Keratinocyte (primary cell): Measurements from ENCODE around the gene CDIP1. TPM values are rescaled to one million over a fixed set of nuclear protein-coding genes. Genes with fewer than 3 reads are reported as not detected.

Experiments used
- DNase-seq: peaks from one replicate; pipeline ENCODE4 v3.0.0-alpha.2; 2011; ENCODE audit warnings: low read depth, missing footprints, low spot score
- FAIRE-seq: peaks from 2 replicates; lab custom pipeline; 2011; peaks lifted over from hg19 to GRCh38; lab: Jason Lieb, UNC
- H2AFZ ChIP-seq: 2 replicates; pipeline ENCODE4 v1.6.0; 2012; ENCODE audit warnings: low read length, control low read depth, inconsistent platforms; ENCODE audit not compliant: control insufficient read depth
- H3K27ac ChIP-seq: 2 replicates; pipeline ENCODE4 v1.5.1; 2011; ENCODE audit warnings: low read length; ENCODE audit not compliant: control insufficient read depth, insufficient read depth
- H3K27me3 ChIP-seq: 3 replicates; pipeline ENCODE4 v1.6.0; 2011; ENCODE audit warnings: low read length; ENCODE audit not compliant: control insufficient read depth, insufficient read depth; ENCODE audit errors: extremely low read depth
- H3K36me3 ChIP-seq, 2 experiments: 2 replicates in 1 of 2; 3 replicates in 1 of 2; pipeline ENCODE4 v1.5.1; 2011; ENCODE audit warnings: low read length in 2 of 2, mild to moderate bottlenecking in 1 of 2; ENCODE audit not compliant: control insufficient read depth in 2 of 2, insufficient read depth in 2 of 2; ENCODE audit errors: extremely low read depth in 1 of 2
- H3K4me1 ChIP-seq: 3 replicates; pipeline ENCODE4 v1.5.1; 2011; ENCODE audit warnings: low read length; ENCODE audit not compliant: control insufficient read depth, insufficient read depth; ENCODE audit errors: extremely low read depth
- H3K4me2 ChIP-seq: 3 replicates; pipeline ENCODE4 v1.6.0; 2011; ENCODE audit warnings: low read depth, low read length; ENCODE audit not compliant: control insufficient read depth, insufficient read depth; ENCODE audit errors: extremely low read depth
- H3K4me3 ChIP-seq, 3 experiments: fragments of 200-600 bp in 1 of 3; sonication (generic) in 1 of 3; 2 replicates in 2 of 3; 3 replicates in 1 of 3; pipeline ENCODE4 v1.5.1; 2011 to 2016; ENCODE audit warnings: low read length in 3 of 3, mild to moderate bottlenecking in 3 of 3, control low read depth in 2 of 3, inconsistent platforms in 1 of 3, low read depth in 1 of 3, mixed read lengths in 1 of 3, mixed run types in 1 of 3, moderate library complexity in 1 of 3; ENCODE audit not compliant: control insufficient read depth in 2 of 3, insufficient read depth in 2 of 3; ENCODE audit errors: extremely low read depth in 1 of 3
- H3K79me2 ChIP-seq: 2 replicates; pipeline ENCODE4 v1.6.0; 2012; ENCODE audit warnings: low read length; ENCODE audit not compliant: control insufficient read depth, insufficient read depth
- H3K9ac ChIP-seq: 3 replicates; pipeline ENCODE4 v1.6.0; 2011; ENCODE audit warnings: low read length; ENCODE audit not compliant: control insufficient read depth, insufficient read depth; ENCODE audit errors: extremely low read depth
- H3K9me1 ChIP-seq: 3 replicates; pipeline ENCODE4 v1.6.0; 2011; ENCODE audit warnings: low read length; ENCODE audit not compliant: control insufficient read depth, insufficient read depth; ENCODE audit errors: extremely low read depth
- H3K9me3 ChIP-seq: 2 replicates; pipeline ENCODE4 v1.5.1; 2012; ENCODE audit warnings: low read depth, low read length; ENCODE audit not compliant: control insufficient read depth
- H4K20me1 ChIP-seq: 3 replicates; pipeline ENCODE4 v1.6.0; 2011; ENCODE audit warnings: low read length; ENCODE audit not compliant: control insufficient read depth, insufficient read depth; ENCODE audit errors: extremely low read depth
- CTCF ChIP-seq, 3 experiments: IDR thresholded peaks in 1 of 3; conservative IDR thresholded peaks in 1 of 3; optimal IDR thresholded peaks in 1 of 3; 2 replicates in 2 of 3; 3 replicates in 1 of 3; pipeline versions ENCODE3 to v1.5.1; 2011; ENCODE audit warnings: low read length in 3 of 3, mild to moderate bottlenecking in 3 of 3, moderate library complexity in 2 of 3, control low read depth in 1 of 3, inconsistent platforms in 1 of 3; ENCODE audit not compliant: insufficient read depth in 2 of 3; ENCODE audit errors: extremely low read depth in 1 of 3
- EZH2 ChIP-seq: IDR thresholded peaks from one replicate; pipeline ENCODE4 v1.6.1; 2012; ENCODE audit warnings: inconsistent platforms, mild to moderate bottlenecking, low read length, moderate library complexity
- dilution Hi-C: fragments of 300-500 bp; cut with MboI; formaldehyde crosslinking; loops from one replicate; pipeline ENCODE4 v1.7.0; 2020; ENCODE audit warnings: low sequenced_read_pairs; ENCODE audit not compliant: extremely low pct_ligation_motif_present
- polyA plus RNA-seq, 5 experiments: library from polyadenylated mRNA; depleted of rRNA in 3 of 5; stranded (reverse) in 3 of 5; stranded (forward) in 1 of 5; unstranded in 1 of 5; fragments of >200 nt; gene quantifications; 1 replicate in 1 of 5; 2 replicates in 3 of 5; 3 replicates in 1 of 5; pipeline versions ENCODE4 v1.2.1 to v1.2.3, GENCODE V29; 2011 to 2012; ENCODE audit warnings: missing spikeins in 2 of 5, low read depth in 1 of 5, low replicate concordance in 1 of 5

CDIP1 gene
- polyA plus RNA-seq, 1 donor (not counting 4 experiments of a cell fraction or from before 2014, with no cell fraction given) = 19.8 TPM

GRCh38 chr16:4486126-4486893, 52.3 kb downstream of the CDIP1 start:
- Histone ChIP-seq H4K20me1 (no peaks in the 10 kb centered on the region), H3K9me3 (no peaks in the 10 kb centered on the region), H3K4me1 (peaks cover 41% of the 10 kb centered on the region), H3K79me2 (peaks cover 73% of the 10 kb centered on the region), H2AFZ (no peak overlapping the region), H3K36me3 (peaks cover 9 to 31% of the 10 kb centered on the region in 2 experiments), H3K4me2 (no peak overlapping the region), H3K27ac (no peak overlapping the region), H3K9me1 (peaks cover 2% of the 10 kb centered on the region), H3K4me3 (no peak overlapping the region), H3K27me3 (no peaks in the 10 kb centered on the region), H3K9ac (no peak overlapping the region)
- FAIRE-seq = no peak
- dilution Hi-C loops = no loop called here
- TF ChIP-seq EZH2 (no peak), CTCF (optimal IDR thresholded peaks at IDR 0.05 in 1 of 3, IDR thresholded peaks at IDR 0.05 in 1 of 3, conservative IDR thresholded peaks at IDR 0.05 in 1 of 3; ENCODE audit: extremely low read depth in 1 of 3, insufficient read depth in 2 of 3, low read length in 3 of 3) (no peak)
- no peak for DNase-seq

GRCh38 chr16:4481963-4482362, 56.6 kb downstream of the CDIP1 start:
- FAIRE-seq = no peak
- H3K79me2 ChIP-seq = peaks cover 90% of the 10 kb centered on the region
- H3K36me3 ChIP-seq = peaks cover 8 to 20% of the 10 kb centered on the region in 2 experiments

More at GRCh38 chr16:4481963-4482362, 56.6 kb downstream of the CDIP1 start:
- no peak overlapping the region for H3K4me2 ChIP-seq
- no peaks in the 10 kb centered on the region for H4K20me1 ChIP-seq
- H3K27ac ChIP-seq = no peak overlapping the region
- DNase-seq = no peak
- no peak overlapping the region for H2AFZ ChIP-seq
- no peak for TF ChIP-seq CTCF (optimal IDR thresholded peaks at IDR 0.05 in 1 of 3, IDR thresholded peaks at IDR 0.05 in 1 of 3, conservative IDR thresholded peaks at IDR 0.05 in 1 of 3; ENCODE audit: extremely low read depth in 1 of 3, insufficient read depth in 2 of 3, low read length in 3 of 3)
- no peak for TF ChIP-seq EZH2
- H3K4me3 ChIP-seq = no peak overlapping the region
- H3K27me3 ChIP-seq = no peaks in the 10 kb centered on the region
- H3K4me1 ChIP-seq = peaks cover 35% of the 10 kb centered on the region
- H3K9me3 ChIP-seq = no peaks in the 10 kb centered on the region
- dilution Hi-C loops = no loop called here
- H3K9ac ChIP-seq = no peak overlapping the region
- no peaks in the 10 kb centered on the region for H3K9me1 ChIP-seq
